CD4-positive, CD25-positive, alpha-beta regulatory T cell (primary cell): ENCODE data around the gene PDLIM7. TPM values are rescaled to one million over a fixed set of nuclear protein-coding genes. Genes with fewer than 3 reads are reported as not detected.
A peak's percentile ranks its signal among the peaks of the same experiment; 100 is the strongest.

Source experiments
- ATAC-seq, 2 donors: fragments of 150-1000 bp; cut with Tn5 transposase; one replicate each; pipeline ENCODE4 v1.10.0; 2021; ENCODE audit warnings: low read depth in 2 of 2, moderate number of reproducible peaks in 2 of 2, moderate library complexity in 1 of 2
- DNase-seq, 3 donors: peaks; one replicate each; pipeline versions ENCODE4 v3.0.0 to v3.0.0-alpha.2; 2012 to 2022; ENCODE audit warnings: mixed read lengths in 1 of 3
- H3K27ac ChIP-seq: one replicate; pipeline ENCODE4 v1.7.0; 2013; ENCODE audit warnings: mild to moderate bottlenecking, low read length; ENCODE audit not compliant: insufficient read depth, poor library complexity, severe bottlenecking
- H3K27me3 ChIP-seq: one replicate; pipeline ENCODE4 v1.7.0; 2013; ENCODE audit warnings: low read length; ENCODE audit not compliant: control insufficient read depth, insufficient read depth
- H3K36me3 ChIP-seq: one replicate; pipeline ENCODE4 v1.7.0; 2013; ENCODE audit warnings: mild to moderate bottlenecking, low read length, moderate library complexity; ENCODE audit not compliant: control insufficient read depth, insufficient read depth
- H3K4me1 ChIP-seq: 2 replicates; pipeline ENCODE4 v1.7.0; 2013; ENCODE audit warnings: mild to moderate bottlenecking, low read length; ENCODE audit not compliant: insufficient read depth, control insufficient read depth, poor library complexity, severe bottlenecking
- H3K4me3 ChIP-seq: one replicate; pipeline ENCODE4 v1.7.0; 2013; ENCODE audit warnings: low read depth, mild to moderate bottlenecking, low read length, moderate library complexity
- H3K9me3 ChIP-seq, 2 experiments: 1 replicate in 1 of 2; 2 replicates in 1 of 2; pipeline ENCODE4 v1.7.0; 2013; ENCODE audit warnings: low read length in 2 of 2, mild to moderate bottlenecking in 1 of 2, moderate library complexity in 1 of 2; ENCODE audit not compliant: control insufficient read depth in 2 of 2
- H3K27ac Mint-ChIP-seq, 3 donors: one replicate each; pipeline ENCODE4 v1.8.0; 2020 to 2022; ENCODE audit warnings: mild to moderate bottlenecking in 3 of 3, mixed read lengths in 3 of 3, moderate library complexity in 2 of 3
- H3K27me3 Mint-ChIP-seq: one replicate; pipeline ENCODE4 v1.8.0; 2022; ENCODE audit warnings: mild to moderate bottlenecking, mixed read lengths
- H3K36me3 Mint-ChIP-seq: one replicate; pipeline ENCODE4 v1.8.0; 2020; ENCODE audit warnings: mixed read lengths
- H3K4me1 Mint-ChIP-seq, 4 donors: one replicate each; pipeline ENCODE4 v1.8.0; 2020 to 2022; ENCODE audit warnings: mixed read lengths in 4 of 4, mild to moderate bottlenecking in 1 of 4
- H3K4me3 Mint-ChIP-seq, 4 donors: one replicate each; pipeline ENCODE4 v1.8.0; 2020 to 2022; ENCODE audit warnings: mild to moderate bottlenecking in 4 of 4, mixed read lengths in 4 of 4, moderate library complexity in 3 of 4
- H3K9me3 Mint-ChIP-seq, 7 donors: one replicate each; pipeline ENCODE4 v1.8.0; 2020 to 2022; ENCODE audit warnings: mixed read lengths in 7 of 7, mild to moderate bottlenecking in 3 of 7, moderate library complexity in 2 of 7
- polyA plus RNA-seq, 4 donors: library from polyadenylated mRNA; unstranded; fragments of 300-500 nt; fragmentation: Illumina TruSeq; gene quantifications; one replicate each; pipeline ENCODE4 v1.2.3, GENCODE V29; 2021
- total RNA-seq: library from RNA; stranded (reverse); gene quantifications from one replicate; pipeline ENCODE4 v1.2.3, GENCODE V29; 2022

The PDLIM7 gene
- total and polyA plus RNA-seq, 5 donors from 2014 or later: 1.6 to 7.8 (median 2.5) TPM

DNA sequence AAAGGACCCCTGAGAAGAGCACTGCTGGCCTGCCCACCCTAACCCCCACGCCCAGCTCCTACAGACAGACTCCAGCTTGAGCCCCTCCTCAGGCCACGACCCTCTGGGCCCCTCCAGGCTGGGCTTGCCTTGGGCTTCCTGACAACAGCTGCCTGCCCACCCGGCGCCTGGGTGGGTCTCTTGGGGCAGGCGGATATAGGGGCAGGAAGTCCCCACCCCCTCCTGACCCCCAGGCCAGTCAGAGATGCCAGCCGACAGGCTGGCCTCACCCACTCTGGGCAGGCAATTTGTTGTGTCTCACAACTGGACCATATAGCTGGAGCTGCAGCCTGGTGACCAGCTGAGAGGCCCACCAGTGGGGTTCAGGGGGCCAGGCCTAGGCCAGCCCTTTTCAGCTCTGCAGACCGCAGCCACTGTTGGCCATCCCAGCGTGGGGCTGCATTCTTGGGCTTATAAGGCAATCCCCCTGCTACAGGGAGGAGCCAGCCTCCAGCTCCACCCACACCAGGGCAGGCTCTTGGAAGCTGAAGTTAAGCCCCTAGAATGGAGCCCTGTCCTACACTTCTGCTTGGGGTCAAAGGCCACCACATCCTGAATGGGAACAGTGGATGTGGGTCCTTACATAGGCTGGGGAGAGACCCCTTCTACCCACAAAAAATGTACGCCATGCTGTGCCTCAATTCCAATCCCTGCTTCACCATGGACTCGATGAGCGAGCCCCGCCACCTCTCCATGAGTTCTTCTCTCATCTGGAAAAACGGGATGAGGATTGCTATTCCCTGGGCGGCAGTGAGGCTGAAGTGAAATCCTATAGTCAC lies 2.0 kb downstream of the PDLIM7 start:
- Mint-ChIP-seq H3K27ac (no peak overlapping the region), H3K9me3 (no peaks in the 10 kb centered on the region), H3K4me3 (peak overlapping the region; percentile 30 to 89 (median 58)), H3K36me3 (peaks cover 4% of the 10 kb centered on the region), H3K4me1 (peaks cover 0 to 30% (median 12%) of the 10 kb centered on the region in 4 donors), H3K27me3 (peaks cover 9% of the 10 kb centered on the region)
- ATAC-seq (no peak), DNase-seq (no peak)
- H3K27me3 ChIP-seq: peaks cover 3% of the 10 kb centered on the region
- no peaks in the 10 kb centered on the region for H3K9me3 ChIP-seq
- no peak overlapping the region for H3K27ac ChIP-seq
- peaks cover 21% of the 10 kb centered on the region for H3K4me1 ChIP-seq
- H3K4me3 ChIP-seq: no peak overlapping the region
- H3K36me3 ChIP-seq: no peaks in the 10 kb centered on the region

DNA sequence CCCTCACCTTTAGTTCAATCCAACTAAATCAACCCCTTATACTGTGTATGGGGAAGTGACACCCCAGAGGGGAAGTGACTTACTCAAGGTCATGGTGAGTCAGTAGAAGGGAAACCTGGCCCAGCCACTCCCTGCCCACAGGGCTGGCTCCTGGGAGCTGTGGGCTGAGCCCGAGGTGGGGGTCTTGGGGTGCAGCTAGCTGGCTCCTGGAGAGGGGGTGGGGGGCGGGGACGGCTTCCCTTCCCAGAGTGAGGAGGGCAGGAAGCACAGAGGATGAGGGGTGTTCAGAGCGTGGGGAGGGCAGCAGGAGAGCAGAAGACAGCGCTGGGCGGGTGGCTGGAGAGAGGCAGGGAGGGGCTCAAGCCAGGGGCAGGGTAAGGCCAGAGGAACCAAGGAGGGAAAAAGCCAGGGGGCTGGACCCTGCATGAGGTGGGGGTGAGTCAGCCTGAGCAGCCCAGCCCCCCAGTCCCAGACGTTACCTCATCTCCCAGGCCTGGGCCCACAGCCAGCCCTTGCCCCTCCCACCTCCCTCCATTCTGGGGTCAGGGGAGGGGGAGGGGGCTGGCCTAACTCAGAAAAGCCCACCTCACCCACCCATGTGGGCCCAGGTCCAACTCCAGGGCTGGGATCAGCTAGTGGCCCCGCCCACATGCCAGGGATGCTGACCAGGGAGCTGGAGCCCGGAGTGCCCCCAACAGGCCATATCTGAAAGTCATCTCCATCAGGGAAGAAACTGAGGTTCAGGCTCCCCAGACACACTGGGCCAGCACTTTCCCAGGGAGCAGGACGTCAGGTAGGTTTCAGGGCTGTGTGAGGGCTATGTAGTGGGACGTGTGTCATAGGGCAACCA lies 2.8 kb downstream of the PDLIM7 start:
- peaks cover 21% of the 10 kb centered on the region for H3K4me1 ChIP-seq
- no peak overlapping the region for H3K4me3 ChIP-seq
- ATAC-seq: no peak
- H3K27ac ChIP-seq: no peak overlapping the region
- Mint-ChIP-seq H3K9me3 (no peaks in the 10 kb centered on the region), H3K4me3 (no peak overlapping the region), H3K27ac (no peak overlapping the region), H3K4me1 (peaks cover 0 to 29% (median 11%) of the 10 kb centered on the region in 4 donors), H3K36me3 (peaks cover 4% of the 10 kb centered on the region), H3K27me3 (peaks cover 9% of the 10 kb centered on the region)
- no peaks in the 10 kb centered on the region for H3K9me3 ChIP-seq
- H3K27me3 ChIP-seq: peaks cover 3% of the 10 kb centered on the region
- peak in 1 of 3 donors; percentile 39 for DNase-seq
- no peaks in the 10 kb centered on the region for H3K36me3 ChIP-seq

DNA sequence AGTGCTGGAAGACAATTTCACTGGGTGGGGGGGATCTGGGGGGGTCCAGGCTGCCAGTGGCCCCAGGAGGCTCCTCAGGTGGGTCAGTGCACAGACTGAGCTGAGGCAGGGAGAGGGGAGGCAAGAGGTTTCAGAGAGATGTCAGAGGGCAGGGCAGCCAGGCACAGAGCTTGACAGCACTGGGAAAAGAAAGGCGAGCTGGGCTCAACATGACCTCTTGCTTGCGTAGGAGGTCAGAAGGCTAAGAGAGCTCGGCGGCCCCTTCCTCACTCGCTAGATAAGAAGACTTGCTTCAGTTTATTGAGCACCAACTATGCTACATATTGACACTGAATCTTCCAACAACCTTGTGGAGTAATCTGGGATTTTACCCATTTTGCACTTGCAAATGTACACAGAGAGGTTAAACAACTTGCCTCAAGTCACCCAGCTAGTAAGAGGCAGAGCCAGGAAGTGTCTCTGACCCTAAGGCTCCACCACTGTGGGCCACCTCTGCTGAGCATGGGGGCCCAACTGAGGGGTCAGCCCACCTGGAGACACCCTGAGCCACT lies 3.5 kb downstream of the PDLIM7 start:
- peaks cover 6% of the 10 kb centered on the region for H3K27me3 Mint-ChIP-seq
- H3K4me3 Mint-ChIP-seq: no peak overlapping the region
- DNase-seq (no peak), ATAC-seq (no peak)
- peaks cover 3% of the 10 kb centered on the region for H3K27me3 ChIP-seq
- no peaks in the 10 kb centered on the region for H3K9me3 Mint-ChIP-seq
- H3K4me3 ChIP-seq: no peak overlapping the region
- H3K27ac Mint-ChIP-seq: peak overlapping the region in 1 of 3 donors; percentile 34
- H3K27ac ChIP-seq: no peak overlapping the region
- H3K36me3 ChIP-seq: no peaks in the 10 kb centered on the region
- H3K9me3 ChIP-seq: no peaks in the 10 kb centered on the region
- H3K4me1 ChIP-seq: peaks cover 21% of the 10 kb centered on the region
- peaks cover 0 to 27% (median 11%) of the 10 kb centered on the region in 4 donors for H3K4me1 Mint-ChIP-seq
- H3K36me3 Mint-ChIP-seq: peaks cover 4% of the 10 kb centered on the region

DNA sequence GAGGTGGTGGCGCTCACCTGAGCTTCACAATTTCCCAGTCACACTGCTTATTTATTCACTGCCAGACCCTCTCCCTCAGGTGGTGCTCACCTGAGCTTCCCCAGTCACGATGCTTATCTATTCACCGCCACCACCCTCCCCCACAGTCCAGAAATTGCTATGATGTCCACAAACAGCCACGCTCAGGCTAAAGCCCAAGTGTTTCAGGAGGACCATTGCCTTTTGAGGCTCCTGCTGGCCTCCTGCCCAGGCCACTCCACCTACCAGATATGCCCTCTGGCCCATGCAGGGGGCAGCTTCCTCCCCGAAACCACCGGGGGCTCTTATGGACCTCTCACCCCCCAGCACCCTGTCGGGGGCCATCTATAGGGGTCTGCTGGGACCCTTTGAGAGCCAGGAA lies 4.6 kb downstream of the PDLIM7 start:
- H3K27me3 Mint-ChIP-seq: no peaks in the 10 kb centered on the region
- Histone ChIP-seq H3K27me3 (no peaks in the 10 kb centered on the region), H3K4me1 (peaks cover 15% of the 10 kb centered on the region), H3K9me3 (no peaks in the 10 kb centered on the region), H3K36me3 (no peaks in the 10 kb centered on the region), H3K4me3 (no peak overlapping the region), H3K27ac (no peak overlapping the region)
- peak overlapping the region in 2 of 3 donors; percentile 7 to 54 for H3K27ac Mint-ChIP-seq
- no peak for ATAC-seq
- peak overlapping the region in 1 of 4 donors; percentile 52 for H3K4me3 Mint-ChIP-seq
- no peak for DNase-seq
- H3K36me3 Mint-ChIP-seq: peaks cover 4% of the 10 kb centered on the region
- H3K4me1 Mint-ChIP-seq: peaks cover 0 to 18% (median 8%) of the 10 kb centered on the region in 4 donors
- H3K9me3 Mint-ChIP-seq: no peaks in the 10 kb centered on the region

DNA sequence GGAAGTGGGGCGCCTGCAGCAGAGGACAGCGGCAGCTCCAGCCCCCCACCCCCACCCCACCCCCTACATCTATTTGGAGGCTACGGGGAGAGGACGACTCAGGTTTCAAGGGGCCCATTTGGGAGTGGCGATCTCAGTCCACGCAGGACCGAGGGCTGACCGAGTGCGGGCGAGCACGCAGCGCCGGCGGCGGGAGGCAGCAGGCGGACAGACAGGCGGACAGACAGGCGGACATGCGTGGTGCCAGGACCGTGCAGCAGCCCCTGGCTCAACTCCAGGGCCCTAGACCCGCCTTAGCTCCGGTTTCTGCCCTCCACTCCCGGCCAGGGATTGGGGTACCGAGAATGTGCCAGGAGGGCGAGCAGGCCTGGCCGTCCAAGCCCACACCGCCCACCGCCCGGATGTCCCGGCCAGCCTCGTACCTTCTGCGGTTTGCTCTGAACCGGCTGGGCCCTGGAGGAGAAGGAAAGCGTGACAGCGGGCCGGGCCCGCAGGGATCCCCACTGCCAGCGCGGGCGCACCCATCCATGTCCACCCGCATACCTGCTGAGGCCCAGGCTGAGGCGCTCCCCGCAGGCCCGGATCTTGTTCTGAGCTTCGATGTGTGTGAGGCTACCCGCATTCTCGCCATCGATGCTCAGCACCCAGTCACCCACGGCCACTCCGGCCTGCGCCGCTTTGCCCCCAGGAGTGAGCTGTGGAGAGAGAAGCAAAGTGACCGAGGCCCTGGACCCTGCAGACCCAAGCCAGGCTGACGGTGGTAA lies 5.2 kb downstream of the PDLIM7 start:
- Mint-ChIP-seq H3K4me3 (no peak overlapping the region), H3K4me1 (peaks cover 0 to 16% (median 8%) of the 10 kb centered on the region in 4 donors), H3K27me3 (no peaks in the 10 kb centered on the region), H3K9me3 (no peaks in the 10 kb centered on the region), H3K27ac (no peak overlapping the region), H3K36me3 (peaks cover 6% of the 10 kb centered on the region)
- H3K36me3 ChIP-seq: no peaks in the 10 kb centered on the region
- H3K4me1 ChIP-seq: peaks cover 12% of the 10 kb centered on the region
- ATAC-seq: no peak
- H3K27ac ChIP-seq: no peak overlapping the region
- no peak for DNase-seq
- no peaks in the 10 kb centered on the region for H3K9me3 ChIP-seq
- no peaks in the 10 kb centered on the region for H3K27me3 ChIP-seq
- H3K4me3 ChIP-seq: no peak overlapping the region

DNA sequence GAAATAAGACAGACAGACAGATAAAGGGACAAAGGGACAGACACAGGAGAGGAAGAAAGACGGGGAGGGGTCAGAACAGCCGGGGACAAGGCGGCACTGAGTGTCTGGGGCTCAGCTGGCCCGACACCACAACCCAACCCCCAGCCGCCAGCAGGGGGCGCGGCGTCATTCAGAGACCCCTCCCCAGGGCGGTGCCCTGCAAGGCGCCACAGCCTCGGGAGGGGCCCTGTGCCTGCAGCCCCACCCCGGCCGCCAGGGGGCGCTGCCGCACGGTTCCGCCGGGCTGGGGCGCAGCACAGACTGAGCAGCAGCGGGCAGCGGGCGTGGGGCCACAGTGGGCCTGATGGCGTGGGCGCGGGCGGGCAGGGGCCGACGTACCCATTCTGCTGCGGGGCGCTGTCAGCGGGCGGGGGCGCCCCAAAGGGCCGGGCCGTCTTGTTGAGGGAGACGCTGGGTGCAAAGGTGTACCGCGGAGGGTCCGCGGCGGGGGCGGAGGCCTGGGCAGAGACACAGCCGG lies 5.9 kb downstream of the PDLIM7 start:
- DNase-seq (peak in 1 of 3 donors; percentile 19), ATAC-seq (no peak)
- no peaks in the 10 kb centered on the region for H3K27me3 ChIP-seq
- H3K4me3 ChIP-seq: no peak overlapping the region
- no peak overlapping the region for H3K4me3 Mint-ChIP-seq
- H3K27ac Mint-ChIP-seq: peak overlapping the region in 1 of 3 donors; percentile 59
- H3K9me3 Mint-ChIP-seq: no peaks in the 10 kb centered on the region
- H3K4me1 Mint-ChIP-seq: peaks cover 0 to 16% (median 8%) of the 10 kb centered on the region in 4 donors
- peaks cover 6% of the 10 kb centered on the region for H3K4me1 ChIP-seq
- H3K36me3 Mint-ChIP-seq: peaks cover 7% of the 10 kb centered on the region
- H3K9me3 ChIP-seq: no peaks in the 10 kb centered on the region
- H3K27me3 Mint-ChIP-seq: no peaks in the 10 kb centered on the region
- no peaks in the 10 kb centered on the region for H3K36me3 ChIP-seq
- H3K27ac ChIP-seq: no peak overlapping the region

DNA sequence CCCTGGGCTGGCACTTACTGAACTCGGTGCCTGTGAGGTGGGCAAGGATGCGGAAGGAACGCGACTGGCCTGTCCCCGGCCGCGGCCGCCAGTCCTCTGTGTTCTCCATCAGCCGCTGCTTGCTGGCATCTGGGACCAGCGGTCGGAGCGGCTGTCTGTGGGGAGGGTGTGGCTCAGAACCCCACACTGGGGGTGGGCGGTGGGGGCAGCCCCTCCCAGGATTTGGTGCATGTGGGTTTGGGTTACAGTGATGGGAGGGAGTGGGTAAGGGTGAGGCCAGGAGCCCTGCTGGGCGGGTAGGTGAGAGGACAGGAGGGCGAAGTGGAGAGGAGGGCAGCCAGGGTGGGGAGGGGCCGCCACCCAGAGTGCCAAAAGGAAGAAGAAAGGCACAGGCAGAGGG lies 6.4 kb downstream of the PDLIM7 start:
- H3K36me3 Mint-ChIP-seq: peaks cover 7% of the 10 kb centered on the region
- no peak overlapping the region for H3K4me3 Mint-ChIP-seq
- Histone ChIP-seq H3K27me3 (no peaks in the 10 kb centered on the region), H3K4me1 (peaks cover under 1% of the 10 kb centered on the region), H3K9me3 (no peaks in the 10 kb centered on the region), H3K4me3 (no peak overlapping the region), H3K36me3 (no peaks in the 10 kb centered on the region), H3K27ac (no peak overlapping the region)
- peaks cover 0 to 1% (median 0%) of the 10 kb centered on the region in 7 donors for H3K9me3 Mint-ChIP-seq
- no peak for DNase-seq
- no peak for ATAC-seq
- H3K27ac Mint-ChIP-seq: peak overlapping the region in 1 of 3 donors; percentile 59
- H3K4me1 Mint-ChIP-seq: peaks cover 0 to 12% (median 6%) of the 10 kb centered on the region in 4 donors
- H3K27me3 Mint-ChIP-seq: no peaks in the 10 kb centered on the region
